MM.1S (cell line): Measurements from ENCODE around the gene CCL20.
A peak's percentile ranks its signal among the peaks of the same experiment; 100 is the strongest.

Experiments
- DNase-seq: peaks from one replicate; pipeline ENCODE4 v3.0.0-alpha.2; 2015
- H2AFZ ChIP-seq: fragments of 300-600 bp; sonication (generic); 2 replicates; pipeline ENCODE4 v1.6.0; 2016; ENCODE audit warnings: antibody characterized with exemption, low read length
- H3F3A ChIP-seq: fragments of 300-600 bp; sonication (generic); 2 replicates; pipeline ENCODE4 v1.6.1; 2016; ENCODE audit warnings: mild to moderate bottlenecking, antibody characterized with exemption, low read length, moderate library complexity, mixed read lengths; ENCODE audit not compliant: insufficient read depth
- H3K27ac ChIP-seq: fragments of 300-600 bp; sonication (generic); 2 replicates; pipeline ENCODE4 v1.5.1; 2016; ENCODE audit warnings: mild to moderate bottlenecking, low read length
- H3K27me3 ChIP-seq: fragments of 300-600 bp; sonication (generic); replicated peaks from 2 replicates; pipeline ENCODE4 v1.6.0; 2016; ENCODE audit warnings: low read length; ENCODE audit not compliant: insufficient read depth
- H3K36me3 ChIP-seq: fragments of 300-600 bp; sonication (generic); replicated peaks from 2 replicates; pipeline ENCODE4 v1.6.1; 2016; ENCODE audit warnings: mild to moderate bottlenecking, low read length, mixed read lengths; ENCODE audit not compliant: insufficient read depth
- H3K4me1 ChIP-seq: fragments of 300-600 bp; sonication (generic); 2 replicates; pipeline ENCODE4 v1.6.1; 2016; ENCODE audit warnings: low read length, mixed read lengths
- H3K4me2 ChIP-seq: fragments of 300-600 bp; sonication (generic); 2 replicates; pipeline ENCODE4 v1.6.0; 2016; ENCODE audit warnings: low read depth, low read length
- H3K4me3 ChIP-seq: fragments of 300-600 bp; sonication (generic); 2 replicates; pipeline ENCODE4 v1.5.1; 2016; ENCODE audit warnings: low read length, mixed read lengths
- H3K79me2 ChIP-seq: fragments of 300-600 bp; sonication (generic); 2 replicates; pipeline ENCODE4 v1.6.1; 2016; ENCODE audit warnings: mixed run types, low read length, mixed read lengths
- H3K9ac ChIP-seq: fragments of 300-600 bp; sonication (generic); 2 replicates; pipeline ENCODE4 v1.6.1; 2016; ENCODE audit warnings: low read length, mixed read lengths
- H3K9me2 ChIP-seq: fragments of 300-600 bp; sonication (generic); replicated peaks from 2 replicates; pipeline ENCODE4 v1.6.1; 2016; ENCODE audit warnings: mild to moderate bottlenecking, low read length, mixed read lengths; ENCODE audit not compliant: insufficient read depth
- H3K9me3 ChIP-seq: fragments of 300-600 bp; sonication (generic); replicated peaks from 2 replicates; pipeline ENCODE4 v1.6.1; 2016; ENCODE audit warnings: mild to moderate bottlenecking, low read length, mixed read lengths; ENCODE audit not compliant: insufficient read depth
- H4K20me1 ChIP-seq: fragments of 300-600 bp; sonication (generic); 2 replicates; pipeline ENCODE4 v1.6.1; 2016; ENCODE audit warnings: mild to moderate bottlenecking, low read length, moderate library complexity, mixed read lengths; ENCODE audit not compliant: insufficient read depth
- CTCF ChIP-seq: fragments of 300-600 bp; sonication (generic); IDR thresholded peaks from 2 replicates; pipeline ENCODE4 v1.5.1; 2016; ENCODE audit warnings: antibody characterized with exemption, low read length, mixed read lengths
- EZH2 ChIP-seq: fragments of 300-600 bp; sonication (generic); optimal IDR thresholded peaks from 2 replicates; pipeline ENCODE3; 2017; ENCODE audit warnings: low read depth, mild to moderate bottlenecking, antibody characterized with exemption, low read length, mixed read lengths
- EZH2phosphoT487 ChIP-seq: fragments of 300-600 bp; sonication (generic); IDR thresholded peaks from 2 replicates; pipeline ENCODE4 v1.6.1; 2018; ENCODE audit warnings: antibody characterized with exemption, low read length

The CCL20 gene

GRCh38 chr2:227802882-227803281 is 10.8 kb upstream of the CCL20 start:
- Histone ChIP-seq H3K9me3 (no peaks in the 10 kb centered on the region), H3K4me3 (no peak overlapping the region), H3K36me3 (no peaks in the 10 kb centered on the region), H2AFZ (no peak overlapping the region), H4K20me1 (no peaks in the 10 kb centered on the region), H3K9me2 (no peaks in the 10 kb centered on the region), H3K4me1 (peaks cover 5% of the 10 kb centered on the region), H3K9ac (no peak overlapping the region), H3K4me2 (no peak overlapping the region), H3K27me3 (no peaks in the 10 kb centered on the region), H3K27ac (no peak overlapping the region), H3F3A (no peaks in the 10 kb centered on the region), H3K79me2 (no peaks in the 10 kb centered on the region)
- TF ChIP-seq EZH2phosphoT487 (no peak), EZH2 (no peak), CTCF (no peak)
- no peak for DNase-seq

GRCh38 chr2:227804975-227805374 is 8.7 kb upstream of the CCL20 start:
- no peaks in the 10 kb centered on the region for H3K27me3 ChIP-seq
- H3K9me3 ChIP-seq, result no peaks in the 10 kb centered on the region
- no peaks in the 10 kb centered on the region for H3K36me3 ChIP-seq
- no peaks in the 10 kb centered on the region for H3K9me2 ChIP-seq
- no peaks in the 10 kb centered on the region for H3F3A ChIP-seq
- peaks cover 5% of the 10 kb centered on the region for H3K4me1 ChIP-seq
- no peaks in the 10 kb centered on the region for H4K20me1 ChIP-seq
- no peak for TF ChIP-seq EZH2
- TF ChIP-seq CTCF, result no peak
- no peak for TF ChIP-seq EZH2phosphoT487
- H3K4me3 ChIP-seq, result no peak overlapping the region
- H3K4me2 ChIP-seq, result peak overlapping the region; percentile 27; the same call in 1 of the 2 replicates
- no peak overlapping the region for H2AFZ ChIP-seq
- peak overlapping the region; percentile 39; the same call in 1 of the 2 replicates for H3K27ac ChIP-seq
- no peak for DNase-seq
- H3K79me2 ChIP-seq, result no peaks in the 10 kb centered on the region
- no peak overlapping the region for H3K9ac ChIP-seq

- Histone ChIP-seq H3K4me1 (peaks cover 5% of the 10 kb centered on the region), H3F3A (no peaks in the 10 kb centered on the region), H3K36me3 (no peaks in the 10 kb centered on the region), H3K4me2 (peak overlapping the region; percentile 27; the same call in 1 of the 2 replicates), H3K79me2 (no peaks in the 10 kb centered on the region), H4K20me1 (no peaks in the 10 kb centered on the region), H3K27ac (peak overlapping the region; percentile 39; the same call in 1 of the 2 replicates), H3K9me2 (no peaks in the 10 kb centered on the region), H2AFZ (no peak overlapping the region), H3K27me3 (no peaks in the 10 kb centered on the region), H3K9me3 (no peaks in the 10 kb centered on the region), H3K9ac (0 out of 2 replicates have a peak overlapping the region, but pooled peaks have one; percentile 6), H3K4me3 (no peak overlapping the region)
- DNase-seq, result peak; percentile 58
- TF ChIP-seq CTCF, result no peak
- TF ChIP-seq EZH2phosphoT487, result no peak
- TF ChIP-seq EZH2, result no peak
Observed at GRCh38 chr2:227805578-227805977, 8.1 kb upstream of the CCL20 start.
